SJCRH30 (cell line): ENCODE measurements around the gene PARS2. TPM values are rescaled to one million over a fixed set of nuclear protein-coding genes. Genes with fewer than 3 reads are reported as not detected.

Experiments
- DNase-seq, 2 experiments: peaks; one replicate each; pipeline ENCODE4 v3.0.0-alpha.2; 2015 to 2020
- H3K27ac ChIP-seq: fragments of 250-450 bp; sonication (Bioruptor Pico); 2 replicates; pipeline ENCODE4 v1.5.1; 2020; ENCODE audit warnings: mild to moderate bottlenecking, moderate library complexity
- H3K27me3 ChIP-seq: fragments of 250-450 bp; sonication (Bioruptor Pico); 2 replicates; pipeline ENCODE4 v1.5.1; 2020; ENCODE audit warnings: mild to moderate bottlenecking, moderate library complexity
- H3K36me3 ChIP-seq: fragments of 250-450 bp; sonication (Bioruptor Pico); 2 replicates; pipeline ENCODE4 v1.5.1; 2020; ENCODE audit warnings: mild to moderate bottlenecking, moderate library complexity
- H3K4me1 ChIP-seq: fragments of 250-450 bp; sonication (Bioruptor Pico); 2 replicates; pipeline ENCODE4 v1.5.1; 2020; ENCODE audit warnings: mild to moderate bottlenecking, moderate library complexity
- H3K4me3 ChIP-seq: fragments of 250-450 bp; sonication (Bioruptor Pico); 2 replicates; pipeline ENCODE4 v1.5.1; 2020; ENCODE audit warnings: mild to moderate bottlenecking, moderate library complexity
- H3K9me3 ChIP-seq: fragments of 250-450 bp; sonication (Bioruptor Pico); replicated peaks from 2 replicates; pipeline ENCODE4 v1.5.1; 2020; ENCODE audit warnings: mild to moderate bottlenecking, moderate library complexity
- total RNA-seq: library from RNA; depleted of rRNA; stranded (reverse); fragments of >200 nt; shearing (Covaris generic); gene quantifications from 2 replicates; pipeline ENCODE4 v1.2.3, GENCODE V29; 2014

The PARS2 gene
- total RNA-seq, 1 experiment from 2014 or later, result 9.8 TPM

GRCh38 chr1:54767526-54767925 lies 3.2 kb upstream of the PARS2 start:
- Histone ChIP-seq H3K36me3 (no peaks in the 10 kb centered on the region), H3K9me3 (no peaks in the 10 kb centered on the region), H3K27ac (no peak overlapping the region), H3K27me3 (no peaks in the 10 kb centered on the region; the same call in 1 of the 2 replicates), H3K4me3 (no peak overlapping the region), H3K4me1 (no peaks in the 10 kb centered on the region)
- no peak for DNase-seq

DNA sequence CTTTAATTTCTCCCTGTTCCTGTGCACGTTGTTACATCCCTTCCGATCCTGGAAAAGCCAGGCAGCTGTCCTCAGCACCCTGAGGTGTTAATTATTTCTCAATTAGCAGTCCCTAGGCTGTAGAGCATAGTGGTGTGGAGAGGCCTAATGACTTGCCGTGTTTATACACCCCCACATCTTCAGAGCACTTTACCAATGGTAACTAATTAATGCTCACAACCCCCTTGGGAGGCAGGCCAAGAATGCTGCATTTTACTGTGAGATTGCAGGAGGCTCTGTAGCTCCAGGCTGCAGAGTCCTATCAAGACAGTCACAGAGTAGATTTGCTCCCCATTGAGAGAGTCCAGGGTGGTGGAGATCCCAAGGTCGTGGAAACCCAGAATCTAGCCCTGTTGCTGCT lies 2.4 kb upstream of the PARS2 start:
- Histone ChIP-seq H3K27ac (no peak overlapping the region), H3K36me3 (no peaks in the 10 kb centered on the region), H3K4me3 (no peak overlapping the region), H3K9me3 (no peaks in the 10 kb centered on the region), H3K27me3 (no peaks in the 10 kb centered on the region), H3K4me1 (no peaks in the 10 kb centered on the region)
- DNase-seq, result no peak

DNA sequence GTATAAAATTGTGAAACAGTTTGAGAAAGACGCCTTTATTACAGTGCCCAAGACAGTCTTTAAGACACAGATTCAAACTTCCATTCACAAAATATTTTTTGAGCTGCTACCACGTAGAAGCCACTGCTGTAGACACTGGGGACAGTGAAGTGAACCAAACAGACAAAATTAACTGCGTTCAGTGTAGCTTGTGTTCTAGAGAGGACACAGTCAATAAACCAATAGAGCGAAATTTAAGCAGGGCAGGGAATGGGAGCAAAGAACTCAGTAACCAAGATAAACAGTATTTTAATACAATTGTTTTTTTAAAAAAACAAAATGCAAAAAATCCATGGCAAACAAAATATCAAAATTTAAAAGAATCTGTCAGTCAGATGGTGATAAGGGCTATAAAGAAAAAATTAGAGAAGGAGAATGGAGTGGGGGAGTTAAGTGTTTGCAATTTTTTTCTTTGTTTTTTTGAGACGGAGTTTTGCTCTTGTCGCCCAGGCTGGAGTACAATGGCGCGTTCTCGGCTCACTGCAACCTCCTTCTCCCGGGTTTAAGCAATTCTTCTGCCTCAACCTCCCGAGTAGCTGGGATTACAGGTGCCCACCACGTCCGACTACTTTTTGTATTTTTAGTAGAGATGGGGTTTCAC lies 719 bp upstream of the PARS2 start:
- Histone ChIP-seq H3K27me3 (no peaks in the 10 kb centered on the region), H3K4me3 (peak overlapping the region; percentile 78), H3K9me3 (no peaks in the 10 kb centered on the region), H3K27ac (no peak overlapping the region), H3K4me1 (no peaks in the 10 kb centered on the region), H3K36me3 (no peaks in the 10 kb centered on the region)
- no peak for DNase-seq

DNA sequence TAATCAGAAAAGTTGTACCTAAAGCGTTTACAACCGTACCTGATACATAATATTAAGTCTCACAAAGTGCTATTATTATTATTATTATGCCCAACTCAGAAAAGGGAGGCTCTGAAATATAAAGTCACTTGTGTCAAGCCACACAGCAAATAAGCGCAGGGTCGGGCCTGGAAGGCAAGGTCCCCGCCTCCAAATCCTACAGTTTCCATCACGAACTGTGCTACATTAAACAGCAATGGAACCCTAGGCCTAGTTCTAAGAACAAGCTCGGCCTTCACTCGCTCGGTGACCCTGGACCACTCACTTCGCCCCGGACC lies 549 bp downstream of the PARS2 start:
- H3K27me3 ChIP-seq, result no peaks in the 10 kb centered on the region
- no peaks in the 10 kb centered on the region for H3K36me3 ChIP-seq
- H3K4me3 ChIP-seq, result peak overlapping the region; percentile 78
- H3K9me3 ChIP-seq, result no peaks in the 10 kb centered on the region
- no peak for DNase-seq
- H3K27ac ChIP-seq, result peak overlapping the region; percentile 71
- no peaks in the 10 kb centered on the region for H3K4me1 ChIP-seq

DNA sequence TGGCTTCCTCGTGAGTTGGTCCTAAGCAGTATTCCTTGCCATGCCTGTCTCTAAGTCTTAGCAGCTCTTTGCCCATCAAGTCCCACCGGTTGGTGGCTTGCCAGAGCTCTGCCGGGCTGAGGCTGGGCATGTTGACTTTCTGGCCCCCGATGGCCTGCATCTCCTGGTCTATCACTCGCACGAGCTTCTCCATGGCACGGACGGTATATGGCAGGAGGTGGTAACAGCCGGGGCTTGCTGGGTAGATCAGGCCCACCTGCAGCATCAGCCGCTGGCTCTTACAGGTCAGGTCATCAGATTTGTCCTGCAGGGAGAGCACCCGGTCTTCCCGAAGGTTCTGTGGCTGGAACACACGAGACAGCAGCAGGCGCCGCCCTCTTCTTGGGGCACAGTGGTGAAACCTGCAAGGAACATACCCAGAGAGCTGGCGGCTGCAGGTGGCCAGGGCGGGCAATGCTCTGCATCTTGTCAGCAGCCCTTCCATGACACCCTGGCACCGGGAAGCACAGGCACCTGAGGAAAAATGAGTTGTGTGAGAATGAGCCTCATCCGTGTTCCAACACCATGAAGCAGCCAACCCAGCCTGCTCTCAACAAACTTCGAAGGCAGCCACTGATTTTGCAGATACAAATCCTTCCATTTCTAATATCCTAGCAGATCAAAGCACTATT lies 5.5 kb downstream of the PARS2 start:
- Histone ChIP-seq H3K27ac (no peak overlapping the region), H3K9me3 (no peaks in the 10 kb centered on the region)
- DNase-seq, result no peak

DNA sequence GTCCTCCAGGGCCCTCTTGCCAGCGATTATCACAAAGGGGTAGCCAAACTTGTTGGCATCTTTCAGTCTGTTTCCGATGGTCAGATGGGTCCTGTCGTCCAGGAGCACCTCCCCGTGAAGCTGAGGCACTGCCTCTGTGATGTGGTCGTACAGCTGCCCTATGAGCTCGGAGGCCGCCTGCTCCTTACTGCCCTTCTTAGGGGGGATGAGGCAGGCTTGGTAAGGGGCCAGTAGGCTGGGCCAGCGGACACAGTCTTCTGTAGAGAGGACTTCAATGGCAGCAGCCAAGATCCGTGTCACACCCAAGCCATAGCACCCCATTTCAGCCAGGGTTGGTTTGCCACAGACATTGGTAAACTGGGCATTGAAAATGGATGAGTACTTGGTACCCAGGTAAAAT lies 6.5 kb downstream of the PARS2 start:
- Histone ChIP-seq H3K9me3 (no peaks in the 10 kb centered on the region), H3K36me3 (peaks cover 11% of the 10 kb centered on the region), H3K27me3 (no peaks in the 10 kb centered on the region), H3K27ac (no peak overlapping the region), H3K4me3 (no peak overlapping the region), H3K4me1 (no peaks in the 10 kb centered on the region)
- DNase-seq, result no peak

More for the DNA sequence above, 5.5 kb downstream of the PARS2 start:
- no peak overlapping the region for H3K4me3 ChIP-seq
- peaks cover 11% of the 10 kb centered on the region for H3K36me3 ChIP-seq
- H3K4me1 ChIP-seq, result no peaks in the 10 kb centered on the region
- H3K27me3 ChIP-seq, result no peaks in the 10 kb centered on the region

GRCh38 chr1:54754486-54755285 lies 9.6 kb downstream of the PARS2 start:
- no peaks in the 10 kb centered on the region for H3K4me1 ChIP-seq
- DNase-seq, result no peak
- no peak overlapping the region for H3K27ac ChIP-seq
- H3K4me3 ChIP-seq, result no peak overlapping the region
- peaks cover 11% of the 10 kb centered on the region for H3K36me3 ChIP-seq
- no peaks in the 10 kb centered on the region for H3K9me3 ChIP-seq
- no peaks in the 10 kb centered on the region for H3K27me3 ChIP-seq

DNA sequence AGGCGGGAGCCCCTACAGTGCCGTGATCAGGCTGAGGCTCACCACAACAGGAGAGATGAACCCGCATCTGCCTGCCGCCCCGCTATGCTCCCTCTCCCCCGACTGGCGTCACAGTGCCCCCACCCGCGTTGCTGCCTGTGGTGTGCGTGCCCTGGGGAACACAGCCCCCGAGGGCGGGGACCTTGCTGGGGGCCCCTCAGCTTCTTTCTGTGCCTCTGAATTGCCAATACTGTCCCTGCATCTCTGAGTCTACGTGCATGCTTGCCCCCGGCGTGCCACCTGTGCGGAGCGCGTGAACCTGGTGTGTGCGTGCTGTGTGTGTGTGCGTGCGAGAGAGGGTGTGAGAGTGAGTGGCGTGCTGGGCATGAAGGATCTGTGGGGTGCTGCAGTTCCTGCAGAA lies 10.3 kb downstream of the PARS2 start:
- DNase-seq, result no peak
- H3K9me3 ChIP-seq, result no peaks in the 10 kb centered on the region
- no peak overlapping the region for H3K27ac ChIP-seq
- H3K36me3 ChIP-seq, result peaks cover 11% of the 10 kb centered on the region
- no peaks in the 10 kb centered on the region for H3K27me3 ChIP-seq
- no peaks in the 10 kb centered on the region for H3K4me1 ChIP-seq
- no peak overlapping the region for H3K4me3 ChIP-seq

- no peaks in the 10 kb centered on the region for H3K4me1 ChIP-seq
- no peaks in the 10 kb centered on the region for H3K9me3 ChIP-seq
Measured at GRCh38 chr1:54751426-54751825, 12.9 kb downstream of the PARS2 start.

DNA sequence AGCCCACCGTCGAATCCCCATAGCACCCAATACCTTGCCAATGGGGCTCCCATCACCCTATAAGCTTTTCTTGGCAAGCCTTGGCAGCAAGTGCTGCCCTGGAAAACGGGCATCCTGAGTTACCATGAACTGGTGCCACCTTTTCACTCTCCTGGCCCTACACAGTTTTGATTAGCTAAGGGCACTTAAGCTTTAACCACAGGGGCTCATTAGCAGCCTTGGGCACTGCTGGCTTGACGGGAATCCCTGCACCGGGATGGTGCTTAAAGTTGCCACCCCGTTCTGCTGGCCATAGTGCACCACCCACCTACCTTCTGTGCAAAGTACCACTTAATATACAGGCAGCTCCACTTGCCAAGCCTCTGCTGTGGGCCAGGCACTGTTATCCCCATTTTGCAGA lies 13.7 kb downstream of the PARS2 start:
- Histone ChIP-seq H3K4me1 (no peaks in the 10 kb centered on the region), H3K27me3 (no peaks in the 10 kb centered on the region), H3K4me3 (no peak overlapping the region), H3K36me3 (no peaks in the 10 kb centered on the region), H3K27ac (no peak overlapping the region), H3K9me3 (no peaks in the 10 kb centered on the region)
- DNase-seq, result no peak

More at GRCh38 chr1:54751426-54751825, 12.9 kb downstream of the PARS2 start:
- H3K27me3 ChIP-seq, result no peaks in the 10 kb centered on the region
- H3K4me3 ChIP-seq, result no peak overlapping the region
- no peak for DNase-seq
- no peaks in the 10 kb centered on the region for H3K36me3 ChIP-seq
- H3K27ac ChIP-seq, result no peak overlapping the region

DNA sequence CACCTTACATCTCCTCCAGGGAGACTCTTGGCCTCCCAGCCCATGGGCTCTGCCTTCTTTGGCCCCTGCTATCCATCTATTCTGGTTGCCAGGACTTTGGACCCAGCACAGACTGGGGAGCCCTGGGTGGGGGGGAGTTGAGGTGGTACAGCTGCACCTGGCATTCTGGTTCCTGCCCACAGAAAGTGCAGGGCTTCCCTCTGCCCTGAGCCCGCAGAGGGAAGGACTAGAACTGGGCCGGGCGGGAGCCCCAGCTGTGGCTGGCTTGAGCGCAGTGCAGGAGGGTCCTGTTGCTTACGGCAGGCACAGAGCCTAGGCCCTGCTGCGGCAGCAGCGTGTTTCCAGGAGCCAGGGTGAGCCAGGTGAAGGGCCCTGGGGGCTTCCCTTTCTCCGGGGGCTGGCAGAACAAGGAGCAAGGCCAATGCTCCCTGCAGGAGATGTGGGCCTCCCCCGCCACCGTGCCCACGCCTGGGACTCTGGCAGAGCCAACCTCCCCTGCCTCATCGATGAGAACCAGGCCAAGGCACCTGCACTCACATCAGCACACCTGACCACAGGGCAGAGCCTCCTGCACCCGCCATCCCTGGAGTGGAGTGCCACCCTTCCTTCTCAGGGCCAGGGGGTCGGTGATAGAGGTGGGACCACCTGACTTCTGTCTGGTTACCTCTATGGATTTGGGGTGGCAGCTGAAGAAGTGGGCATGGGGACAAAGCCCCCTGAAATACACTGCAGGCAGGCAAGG lies 16.1 kb downstream of the PARS2 start:
- no peak for DNase-seq
- Histone ChIP-seq H3K27me3 (no peaks in the 10 kb centered on the region), H3K9me3 (no peaks in the 10 kb centered on the region), H3K4me1 (no peaks in the 10 kb centered on the region), H3K36me3 (peaks cover 9% of the 10 kb centered on the region; the same call in 1 of the 2 replicates), H3K4me3 (no peak overlapping the region), H3K27ac (no peak overlapping the region)

GRCh38 chr1:54745864-54746263 lies 18.5 kb downstream of the PARS2 start:
- Histone ChIP-seq H3K36me3 (peaks cover 17% of the 10 kb centered on the region; the same call in 1 of the 2 replicates), H3K27ac (no peak overlapping the region), H3K9me3 (no peaks in the 10 kb centered on the region), H3K27me3 (no peaks in the 10 kb centered on the region), H3K4me3 (no peak overlapping the region), H3K4me1 (no peaks in the 10 kb centered on the region)
- no peak for DNase-seq

DNA sequence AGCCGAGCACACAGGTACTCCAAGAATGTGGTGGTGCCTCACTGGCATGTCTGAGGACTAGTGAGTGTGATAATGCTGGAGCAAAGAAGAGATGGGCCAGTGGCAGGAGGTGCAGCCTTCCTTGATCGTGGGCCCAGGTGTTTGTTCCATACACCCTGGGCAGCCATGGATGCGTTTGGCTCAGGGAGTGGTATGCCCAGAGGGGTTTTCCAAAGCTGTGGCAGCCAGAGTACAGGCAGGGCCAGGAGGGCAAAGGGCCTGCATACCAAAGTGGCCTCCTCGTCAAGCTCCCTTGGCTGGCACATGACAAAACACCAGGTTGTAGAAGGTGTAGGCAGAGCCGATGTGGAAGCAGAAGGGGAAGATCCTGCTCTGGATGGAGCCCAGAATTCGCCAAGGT lies 19.0 kb downstream of the PARS2 start:
- Histone ChIP-seq H3K36me3 (peaks cover 18% of the 10 kb centered on the region; the same call in 1 of the 2 replicates), H3K4me1 (no peaks in the 10 kb centered on the region), H3K27ac (no peak overlapping the region), H3K4me3 (no peak overlapping the region), H3K27me3 (no peaks in the 10 kb centered on the region), H3K9me3 (no peaks in the 10 kb centered on the region)
- no peak for DNase-seq

- Histone ChIP-seq H3K4me1 (no peaks in the 10 kb centered on the region), H3K27ac (no peak overlapping the region), H3K9me3 (no peaks in the 10 kb centered on the region), H3K27me3 (no peaks in the 10 kb centered on the region), H3K4me3 (no peak overlapping the region), H3K36me3 (peaks cover 24% of the 10 kb centered on the region; the same call in 1 of the 2 replicates)
- DNase-seq, result no peak
Measured at GRCh38 chr1:54744696-54745095, 19.6 kb downstream of the PARS2 start.
